GM19372 (cell line): ENCODE data around the gene KDM2B.
"Not testable (repeated sequence)": the region's sequence is repeated elsewhere in the genome, so short reads cannot be mapped to it uniquely, and the experiment has no call there.

Experiments used
- ATAC-seq: cut with Tn5 transposase; IDR thresholded peaks from one replicate; pipeline ENCODE4 v1.9.1; 2021; ENCODE audit warnings: mild to moderate bottlenecking, low read depth, moderate library complexity; ENCODE audit not compliant: unreplicated experiment

KDM2B gene

DNA sequence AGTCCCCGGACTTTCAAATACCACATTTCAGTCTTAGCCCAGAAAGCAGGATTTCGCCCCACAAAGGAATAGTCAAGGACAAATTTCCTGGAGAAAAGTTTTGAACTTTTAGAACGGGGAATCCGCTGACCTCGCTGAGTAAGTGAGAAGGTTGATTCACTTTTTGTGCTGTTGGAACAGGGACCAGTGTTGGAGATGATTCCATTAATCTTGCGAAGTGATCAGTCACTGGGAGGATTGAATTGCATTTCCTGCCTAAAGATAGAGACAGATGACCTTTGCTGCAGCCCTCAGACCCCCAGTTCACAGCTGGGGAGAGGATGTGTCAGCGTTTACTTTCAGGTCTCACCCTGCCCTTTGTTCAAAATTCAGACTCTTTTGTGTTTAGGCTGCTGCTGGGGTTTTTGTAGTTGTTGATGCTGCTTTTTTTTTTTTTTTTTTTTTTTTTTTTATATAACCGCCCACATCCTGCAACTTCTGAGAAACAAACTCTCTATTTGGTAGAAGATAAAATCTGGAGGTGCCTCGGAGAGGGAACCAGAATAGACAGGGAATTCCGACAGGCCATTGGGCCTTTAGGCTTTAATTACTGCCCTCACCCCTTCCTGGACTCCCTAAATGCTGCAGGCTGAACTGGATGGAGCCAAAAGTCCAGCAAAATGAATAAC is 9.8 kb upstream of the KDM2B start:
- ATAC-seq, result no peak

DNA sequence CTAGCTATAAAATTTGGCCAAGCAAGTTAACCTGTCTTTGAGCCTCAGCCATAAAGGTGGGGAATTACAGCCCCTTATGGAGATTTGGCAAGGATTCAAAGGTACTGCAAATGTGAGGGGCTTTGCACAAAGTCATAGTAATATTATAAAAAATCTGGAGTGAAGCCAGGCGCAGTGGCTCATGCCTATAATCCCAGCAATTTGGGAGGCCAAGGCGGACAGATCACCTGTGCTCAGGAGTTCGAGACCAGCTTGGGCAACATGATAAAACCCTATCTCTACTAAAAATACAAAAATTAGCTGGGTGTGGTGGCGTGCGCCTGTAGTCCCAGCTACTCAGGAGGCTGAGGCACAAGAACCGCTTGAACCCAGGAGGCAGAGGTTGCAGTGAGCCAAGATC is 4.1 kb upstream of the KDM2B start:
- not testable (repeated sequence) for ATAC-seq

- ATAC-seq, result not testable (repeated sequence)
Observed at GRCh38 chr12:121583334-121583661, 2.5 kb upstream of the KDM2B start.

DNA sequence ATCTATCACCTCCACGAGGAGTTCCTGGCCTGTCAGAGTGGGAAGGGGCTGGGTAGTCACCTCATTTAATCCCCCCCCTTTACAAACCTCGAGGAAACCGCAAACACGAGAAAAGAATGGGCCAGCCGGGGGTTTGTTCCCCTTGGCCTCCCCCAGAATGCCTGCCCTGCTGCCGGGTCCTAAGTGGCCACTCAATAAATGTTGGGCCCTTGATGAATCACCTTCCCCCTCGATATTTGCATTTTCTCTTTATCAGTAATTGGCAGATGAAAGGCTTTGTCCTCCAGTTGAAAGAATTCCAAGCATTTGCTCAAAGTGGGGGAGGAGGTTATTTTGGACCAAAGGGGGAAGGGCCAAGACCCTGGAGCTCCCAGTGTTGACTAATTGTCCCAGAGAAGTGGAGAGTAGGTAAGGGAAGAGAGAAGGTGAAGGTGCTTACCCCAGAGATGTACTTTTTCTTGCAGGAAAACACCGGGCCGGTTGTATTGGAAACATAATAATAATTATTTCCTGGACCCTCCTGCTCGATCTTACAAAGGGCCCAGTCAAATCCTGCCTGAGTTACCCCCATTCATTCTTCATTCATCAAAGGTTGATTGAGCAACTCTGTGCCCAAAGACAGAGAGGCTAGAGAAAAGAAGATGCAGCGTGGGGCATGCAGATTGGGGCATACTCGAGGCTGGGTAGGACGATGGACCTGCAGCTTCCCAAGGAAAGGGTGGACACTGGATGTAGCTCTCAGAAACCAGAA is 1.9 kb upstream of the KDM2B start:
- ATAC-seq, result no peak

- ATAC-seq, result no peak
Observed at GRCh38 chr12:121581686-121582429, 1.0 kb upstream of the KDM2B start.

- ATAC-seq, result no peak
Observed at GRCh38 chr12:121579981-121580868, 598 bp downstream of the KDM2B start.

GRCh38 chr12:121579190-121579791 is 1.5 kb downstream of the KDM2B start:
- ATAC-seq, result no peak

GRCh38 chr12:121578230-121579189 is 2.3 kb downstream of the KDM2B start:
- no peak for ATAC-seq

- ATAC-seq, result no peak
Observed at GRCh38 chr12:121577443-121578180, 3.2 kb downstream of the KDM2B start.

DNA sequence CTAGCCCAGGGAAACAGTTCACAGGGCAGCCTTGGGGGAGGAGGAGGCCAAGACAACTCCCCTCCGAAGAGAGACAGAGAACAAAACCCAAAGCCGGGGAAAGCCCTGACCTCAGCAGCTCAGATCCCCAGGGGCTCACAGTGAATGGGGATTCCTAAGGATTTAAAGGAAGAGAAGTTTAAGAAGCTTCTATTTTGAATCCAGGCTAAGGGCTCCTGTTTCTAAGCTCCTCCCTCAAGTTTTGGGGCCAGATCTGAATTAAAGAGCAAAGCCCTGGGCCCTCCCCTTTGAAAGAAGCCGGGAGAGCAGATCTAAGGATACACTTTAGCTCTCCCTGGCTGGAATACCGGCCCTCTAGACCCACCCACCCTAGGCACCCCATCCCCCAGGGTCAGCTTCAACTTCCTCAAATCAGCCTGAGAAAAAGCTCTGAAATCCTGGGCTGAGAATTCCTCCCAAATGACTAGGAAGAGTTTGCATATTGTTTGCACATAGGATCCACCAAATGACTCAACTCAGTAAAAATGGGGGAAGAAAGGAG is 3.9 kb downstream of the KDM2B start:
- ATAC-seq, result no peak

DNA sequence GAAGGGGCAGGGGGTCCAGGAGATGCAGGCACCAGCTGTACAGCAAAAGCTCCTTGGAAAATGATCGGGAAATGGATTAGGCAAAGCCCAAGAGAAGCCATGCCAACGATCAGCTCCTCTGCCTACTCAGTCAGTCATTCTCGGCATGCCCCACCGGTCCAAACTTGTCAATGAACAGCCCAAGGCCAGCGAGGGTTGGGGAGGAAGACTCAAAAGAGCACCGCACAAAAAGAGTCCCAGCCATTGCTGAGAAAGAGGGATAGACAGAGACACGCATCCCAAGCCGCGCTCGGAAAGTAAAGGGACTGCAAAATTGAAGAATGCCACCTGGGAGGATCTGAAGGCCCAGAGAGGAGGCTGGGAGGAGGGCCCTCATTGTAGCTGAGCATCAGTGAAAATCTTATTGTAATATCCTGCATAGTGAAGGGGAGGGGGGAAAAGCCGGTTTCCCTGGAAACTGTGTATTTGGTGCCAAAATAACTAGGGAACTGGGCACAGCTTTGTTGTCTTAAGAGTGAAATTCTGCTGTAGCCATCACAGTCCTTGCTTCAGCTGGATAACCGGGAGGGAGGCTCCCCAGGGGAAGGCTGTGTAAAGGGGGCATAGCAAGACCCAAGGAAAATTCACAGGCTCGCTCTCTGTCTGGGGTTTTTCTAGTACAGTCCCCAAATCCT is 4.7 kb downstream of the KDM2B start:
- no peak for ATAC-seq

GRCh38 chr12:121575051-121575450 is 5.8 kb downstream of the KDM2B start:
- ATAC-seq, result no peak

- no peak for ATAC-seq
Observed at GRCh38 chr12:121574025-121574424, 6.8 kb downstream of the KDM2B start.

DNA sequence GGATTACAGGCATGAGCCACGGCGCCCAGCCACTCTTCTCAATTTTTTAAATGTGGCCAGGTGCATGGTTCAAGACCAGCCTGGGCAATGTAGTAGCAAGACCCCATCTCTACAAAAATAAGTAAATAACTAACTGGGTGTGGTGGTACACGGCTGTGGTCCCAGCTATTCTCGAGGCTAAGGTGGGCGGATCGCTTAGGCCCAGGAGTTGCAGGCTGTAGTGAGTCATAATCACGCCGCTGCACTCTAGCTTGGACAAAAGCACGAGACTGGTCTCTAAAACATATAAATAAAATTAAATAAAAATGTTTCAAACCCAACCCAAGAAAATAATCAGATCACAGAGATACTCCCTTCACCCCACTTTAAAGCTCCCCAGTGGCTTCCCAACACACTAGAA is 8.9 kb downstream of the KDM2B start:
- ATAC-seq, result no peak

DNA sequence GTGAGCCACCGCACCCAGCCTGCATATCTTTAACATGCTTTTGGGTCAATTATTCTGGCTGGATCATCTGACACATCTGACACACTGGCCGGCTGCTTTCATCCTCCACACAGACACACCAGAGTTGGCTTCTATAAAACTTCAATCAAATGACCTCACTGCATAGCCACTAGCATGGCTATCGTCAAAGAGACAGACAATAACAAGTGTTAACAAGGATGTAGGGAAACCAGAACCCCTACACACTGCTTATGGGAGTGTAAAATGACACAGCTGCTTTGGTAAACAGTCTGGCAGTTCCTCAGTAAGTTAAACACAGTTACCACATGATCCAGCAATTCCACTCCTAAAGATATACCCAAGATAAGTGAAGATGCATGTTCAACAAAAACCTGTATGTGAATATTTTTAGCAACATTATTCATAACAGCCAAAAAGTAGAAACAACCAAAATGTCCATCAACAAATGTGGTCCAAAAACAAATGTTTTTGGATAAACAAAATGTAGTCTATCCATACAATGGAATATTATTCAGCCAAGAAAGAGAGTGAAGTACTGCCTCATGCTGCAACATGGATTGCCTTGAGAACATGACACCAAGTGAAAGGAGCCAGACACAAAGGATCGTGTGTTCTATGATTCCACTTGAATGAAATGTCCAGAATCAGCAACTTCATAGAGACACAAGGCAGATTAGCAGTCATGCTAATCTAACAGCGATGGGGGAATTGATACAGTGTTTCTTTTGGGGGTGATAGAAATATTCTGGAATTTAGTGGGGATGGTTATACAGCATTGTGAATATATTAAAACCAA is 10.1 kb downstream of the KDM2B start:
- ATAC-seq, result no peak

- ATAC-seq, result no peak
Observed at GRCh38 chr12:121568971-121569751, 11.7 kb downstream of the KDM2B start.
